HG02623 (cell line): ENCODE data around the gene TMEFF2.
"Not testable (repeated sequence)": the region's sequence is repeated elsewhere in the genome, so short reads cannot be mapped to it uniquely, and the experiment has no call there.

Experiments
- ATAC-seq: cut with Tn5 transposase; IDR thresholded peaks from one replicate; pipeline ENCODE4 v1.9.1; 2021; ENCODE audit warnings: moderate library complexity; ENCODE audit not compliant: unreplicated experiment

The TMEFF2 gene

GRCh38 chr2:192132604-192133003, 62.1 kb downstream of the TMEFF2 start:
- not testable (repeated sequence) for ATAC-seq

GRCh38 chr2:192130312-192130711, 64.4 kb downstream of the TMEFF2 start:
- ATAC-seq: not testable (repeated sequence)

- ATAC-seq: no peak
Measured at GRCh38 chr2:192128655-192129054, 66.1 kb downstream of the TMEFF2 start.

- no peak for ATAC-seq
Measured at GRCh38 chr2:192127434-192127833, 67.3 kb downstream of the TMEFF2 start.

- no peak for ATAC-seq
Measured at GRCh38 chr2:192126912-192127311, 67.8 kb downstream of the TMEFF2 start.

GRCh38 chr2:192126426-192126825, 68.3 kb downstream of the TMEFF2 start:
- ATAC-seq: no peak

- ATAC-seq: no peak
Measured at GRCh38 chr2:192124571-192124970, 70.2 kb downstream of the TMEFF2 start.

GRCh38 chr2:192123847-192124246, 70.9 kb downstream of the TMEFF2 start:
- no peak for ATAC-seq

- no peak for ATAC-seq
Measured at GRCh38 chr2:192122946-192123345, 71.8 kb downstream of the TMEFF2 start.

GRCh38 chr2:192122141-192122540, 72.6 kb downstream of the TMEFF2 start:
- ATAC-seq: no peak

GRCh38 chr2:192119536-192119935, 75.2 kb downstream of the TMEFF2 start:
- no peak for ATAC-seq

- no peak for ATAC-seq
Measured at GRCh38 chr2:192117705-192118104, 77.0 kb downstream of the TMEFF2 start.

GRCh38 chr2:192111536-192111935, 83.2 kb downstream of the TMEFF2 start:
- ATAC-seq: not testable (repeated sequence)

GRCh38 chr2:192099742-192100141, 95.0 kb downstream of the TMEFF2 start:
- ATAC-seq: no peak

- ATAC-seq: no peak
Measured at GRCh38 chr2:192098814-192099491, 95.8 kb downstream of the TMEFF2 start.

GRCh38 chr2:192091476-192091875, 103.3 kb downstream of the TMEFF2 start:
- no peak for ATAC-seq

GRCh38 chr2:192090911-192091310, 103.8 kb downstream of the TMEFF2 start:
- no peak for ATAC-seq

GRCh38 chr2:192087398-192087958, 107.3 kb downstream of the TMEFF2 start:
- no peak for ATAC-seq

- ATAC-seq: no peak
Measured at GRCh38 chr2:192082121-192082520, 112.6 kb downstream of the TMEFF2 start.

- not testable (repeated sequence) for ATAC-seq
Measured at GRCh38 chr2:192080096-192080495, 114.6 kb downstream of the TMEFF2 start.

GRCh38 chr2:192073878-192074277, 120.9 kb downstream of the TMEFF2 start:
- no peak for ATAC-seq

GRCh38 chr2:192072778-192073177, 122.0 kb downstream of the TMEFF2 start:
- ATAC-seq: no peak

GRCh38 chr2:192072261-192072660, 122.5 kb downstream of the TMEFF2 start:
- no peak for ATAC-seq
